Brain microvascular endothelial cell (primary cell): ENCODE results near the gene METTL5.
"Not testable (repeated sequence)": the region's sequence is repeated elsewhere in the genome, so short reads cannot be mapped to it uniquely, and the experiment has no call there.

Experiments used
- DNase-seq: peaks from one replicate; pipeline ENCODE4 v3.0.0-alpha.2; 2020
- H3K27ac ChIP-seq: fragments of 250-450 bp; sonication (Bioruptor Pico); 2 replicates; pipeline ENCODE4 v1.5.1; 2020; ENCODE audit warnings: mild to moderate bottlenecking, moderate library complexity
- H3K27me3 ChIP-seq: fragments of 250-450 bp; sonication (Bioruptor Pico); replicated peaks from 2 replicates; pipeline ENCODE4 v1.5.1; 2020; ENCODE audit warnings: mild to moderate bottlenecking
- H3K36me3 ChIP-seq: fragments of 250-450 bp; sonication (Bioruptor Pico); replicated peaks from 2 replicates; pipeline ENCODE4 v1.5.1; 2020; ENCODE audit warnings: mild to moderate bottlenecking
- H3K4me3 ChIP-seq: 2 replicates; pipeline ENCODE4 v1.5.1; 2011; ENCODE audit warnings: low read depth, mild to moderate bottlenecking, control low read depth, low read length, moderate library complexity
- in situ Hi-C: cut with HindIII; loops from 2 replicates; pipeline ENCODE4 v1.10.0; 2017; ENCODE audit warnings: low sequenced_read_pairs, low pct_ligation_motif_present
- TF ChIP-seq, protein P1 (sequence below): IDR thresholded peaks from 2 replicates; pipeline ENCODE4 v1.5.1; 2011; ENCODE audit warnings: low read depth, mild to moderate bottlenecking, moderate library complexity, low read length, control low read depth, inconsistent platforms; ENCODE audit errors: missing control alignments

Gene METTL5

GRCh38 chr2:169828141-169828811, 3.6 kb upstream of the METTL5 start:
- no peaks in the 10 kb centered on the region for H3K27me3 ChIP-seq
- H3K36me3 ChIP-seq, result no peaks in the 10 kb centered on the region
- peak; percentile 47 for DNase-seq
- in situ Hi-C loops, result no loop called here
- TF ChIP-seq, protein P1, sequence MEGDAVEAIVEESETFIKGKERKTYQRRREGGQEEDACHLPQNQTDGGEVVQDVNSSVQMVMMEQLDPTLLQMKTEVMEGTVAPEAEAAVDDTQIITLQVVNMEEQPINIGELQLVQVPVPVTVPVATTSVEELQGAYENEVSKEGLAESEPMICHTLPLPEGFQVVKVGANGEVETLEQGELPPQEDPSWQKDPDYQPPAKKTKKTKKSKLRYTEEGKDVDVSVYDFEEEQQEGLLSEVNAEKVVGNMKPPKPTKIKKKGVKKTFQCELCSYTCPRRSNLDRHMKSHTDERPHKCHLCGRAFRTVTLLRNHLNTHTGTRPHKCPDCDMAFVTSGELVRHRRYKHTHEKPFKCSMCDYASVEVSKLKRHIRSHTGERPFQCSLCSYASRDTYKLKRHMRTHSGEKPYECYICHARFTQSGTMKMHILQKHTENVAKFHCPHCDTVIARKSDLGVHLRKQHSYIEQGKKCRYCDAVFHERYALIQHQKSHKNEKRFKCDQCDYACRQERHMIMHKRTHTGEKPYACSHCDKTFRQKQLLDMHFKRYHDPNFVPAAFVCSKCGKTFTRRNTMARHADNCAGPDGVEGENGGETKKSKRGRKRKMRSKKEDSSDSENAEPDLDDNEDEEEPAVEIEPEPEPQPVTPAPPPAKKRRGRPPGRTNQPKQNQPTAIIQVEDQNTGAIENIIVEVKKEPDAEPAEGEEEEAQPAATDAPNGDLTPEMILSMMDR, result no peak
- H3K4me3 ChIP-seq, result peak overlapping the region; percentile 90
- peak overlapping the region; percentile 72 for H3K27ac ChIP-seq

DNA sequence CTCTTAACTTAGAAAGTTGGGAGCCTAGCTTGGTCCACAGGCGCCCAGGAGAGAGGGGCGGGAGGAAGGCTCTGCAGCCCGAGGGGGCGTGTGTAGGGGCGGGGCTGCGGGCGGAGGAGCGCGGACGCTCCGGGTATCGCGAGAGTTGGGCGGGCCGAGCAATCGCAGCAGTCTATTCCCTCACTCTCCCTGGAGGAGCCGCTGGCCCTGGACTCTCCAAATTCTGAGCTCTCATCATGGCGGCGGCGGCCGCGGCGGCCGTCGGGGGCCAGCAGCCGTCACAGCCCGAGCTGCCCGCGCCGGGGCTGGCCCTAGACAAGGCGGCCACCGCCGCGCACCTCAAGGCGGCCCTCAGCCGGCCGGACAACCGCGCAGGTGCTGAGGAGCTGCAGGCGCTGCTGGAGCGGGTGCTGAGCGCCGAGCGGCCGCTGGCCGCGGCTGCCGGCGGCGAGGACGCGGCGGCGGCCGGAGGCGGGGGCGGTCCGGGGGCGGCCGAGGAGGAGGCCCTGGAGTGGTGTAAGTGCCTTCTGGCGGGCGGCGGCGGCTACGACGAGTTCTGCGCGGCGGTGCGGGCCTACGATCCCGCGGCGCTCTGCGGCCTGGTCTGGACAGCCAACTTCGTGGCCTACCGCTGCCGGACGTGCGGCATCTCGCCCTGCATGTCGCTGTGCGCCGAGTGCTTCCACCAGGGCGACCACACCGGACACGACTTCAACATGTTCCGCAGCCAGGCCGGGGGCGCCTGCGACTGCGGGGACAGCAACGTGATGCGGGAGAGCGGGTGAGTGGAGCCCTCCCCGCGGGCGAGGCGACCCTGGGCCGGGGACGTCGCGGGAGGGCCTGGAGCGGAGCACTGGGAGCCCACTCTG, 2.8 kb upstream of the METTL5 start, which contains the start of gene UBR3:
Gene UBR3 (plus strand): TSS at position 183 of the 869 bp plus-strand sequence. CDS start 54 bp downstream, at position 237.
- in situ Hi-C loops, result no loop called here
- Histone ChIP-seq H3K36me3 (no peaks in the 10 kb centered on the region), H3K27ac (peak within 1 kb of the TSS; percentile 72), H3K4me3 (peak within 1 kb of the TSS; percentile 90), H3K27me3 (no peaks in the 10 kb centered on the region)
- TF ChIP-seq, protein P1, result peak; percentile 1
- DNase-seq, result peak; percentile 87

DNA sequence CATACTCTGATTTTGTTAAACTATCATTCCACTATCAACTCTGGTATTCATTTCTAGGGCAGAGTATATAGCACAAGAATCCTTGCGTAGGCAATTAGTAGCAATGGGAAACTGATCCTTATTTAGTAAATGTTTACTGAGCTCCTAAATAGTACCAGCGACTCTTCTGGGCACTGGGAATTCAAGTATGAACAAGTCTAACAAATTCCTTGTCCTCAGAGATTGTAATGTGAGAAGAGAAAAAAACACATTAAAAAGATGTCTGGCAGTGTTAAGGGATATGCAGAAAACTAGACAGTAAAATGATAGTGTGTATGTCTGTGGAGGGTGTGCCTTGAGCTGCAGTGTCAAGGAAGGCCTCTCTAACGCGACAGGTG, 721 bp downstream of the METTL5 start:
- no peaks in the 10 kb centered on the region for H3K27me3 ChIP-seq

GRCh38 chr2:169822785-169823392, 1.8 kb downstream of the METTL5 start:
- Histone ChIP-seq H3K4me3 (no peak overlapping the region), H3K36me3 (no peaks in the 10 kb centered on the region), H3K27ac (no peak overlapping the region), H3K27me3 (no peaks in the 10 kb centered on the region)
- in situ Hi-C loops, result no loop called here
- DNase-seq, result no peak
- TF ChIP-seq, protein P1, result no peak

More for the DNA sequence above, 721 bp downstream of the METTL5 start:
- no peaks in the 10 kb centered on the region for H3K36me3 ChIP-seq
- in situ Hi-C loops, result no loop called here
- H3K4me3 ChIP-seq, result peak overlapping the region; percentile 84
- H3K27ac ChIP-seq, result no peak overlapping the region
- TF ChIP-seq, protein P1, result no peak
- no peak for DNase-seq

GRCh38 chr2:169822036-169822435, 2.7 kb downstream of the METTL5 start:
- Histone ChIP-seq H3K27ac (no peak overlapping the region), H3K4me3 (no peak overlapping the region)
- TF ChIP-seq, protein P1, result no peak

DNA sequence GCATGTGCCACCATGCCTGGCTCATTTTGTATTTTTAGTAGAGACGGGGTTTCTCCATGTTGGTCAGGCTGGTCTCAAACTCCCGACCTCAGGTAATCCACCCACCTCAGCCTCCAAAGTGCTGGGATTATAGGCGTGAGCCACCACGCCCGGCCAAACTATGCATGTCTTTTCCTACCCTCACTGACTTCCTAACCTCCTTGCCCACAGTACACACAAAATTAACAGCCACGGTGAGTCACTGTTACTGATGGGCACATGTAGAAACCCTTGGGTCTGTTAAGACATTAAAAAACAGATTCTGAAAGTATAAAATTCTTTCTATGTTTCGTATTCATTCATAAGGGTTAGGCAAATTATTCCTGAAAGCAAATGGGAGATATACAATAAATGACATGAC, 4.6 kb downstream of the METTL5 start:
- H3K4me3 ChIP-seq, in situ Hi-C loops, DNase-seq, H3K27ac ChIP-seq, H3K27me3 ChIP-seq: not testable (repeated sequence)
- peaks cover 11% of the 10 kb centered on the region for H3K36me3 ChIP-seq

More at GRCh38 chr2:169822036-169822435, 2.7 kb downstream of the METTL5 start:
- Histone ChIP-seq H3K27me3 (no peaks in the 10 kb centered on the region), H3K36me3 (peaks cover 4% of the 10 kb centered on the region)
- in situ Hi-C loops, result no loop called here
- no peak for DNase-seq
